ENCODE data around the gene WDFY4.

GRCh38 chr10:48693206-48693605 is 8.5 kb downstream of the WDFY4 start:
- TF ChIP-seq L3MBTL2 (conservative IDR thresholded peaks at IDR 0.05) = no peak
- TF ChIP-seq HDGF (IDR thresholded peaks at IDR 0.05; ENCODE audit: borderline replicate concordance) = no peak
- TF ChIP-seq FOXM1 (IDR thresholded peaks at IDR 0.05; ENCODE audit: borderline replicate concordance) = no peak
- no peak for TF ChIP-seq LEF1 (IDR thresholded peaks at IDR 0.05; ENCODE audit: borderline replicate concordance)
- TF ChIP-seq BHLHE40 (IDR thresholded peaks at IDR 0.05; ENCODE audit: borderline replicate concordance) = no peak
- TF ChIP-seq FOXK2 (IDR thresholded peaks at IDR 0.05) = no peak
- no peak for TF ChIP-seq SP1 (IDR thresholded peaks at IDR 0.05)
- TF ChIP-seq ZNF384 (IDR thresholded peaks at IDR 0.05) = no peak
- no peak for TF ChIP-seq ARNT (IDR thresholded peaks at IDR 0.05)
- no peak for TF ChIP-seq PKNOX1 (IDR thresholded peaks at IDR 0.05)
- TF ChIP-seq ELF4 (IDR thresholded peaks at IDR 0.05) = no peak
- no peak for TF ChIP-seq TARDBP (IDR thresholded peaks at IDR 0.05)
- TF ChIP-seq NFRKB (IDR thresholded peaks at IDR 0.05) = no peak
- no peak for TF ChIP-seq SUZ12 (IDR thresholded peaks at IDR 0.05)

Data from HEK293T (cell line).